Astrocyte of the cerebellum (primary cell): Measurements from ENCODE around the gene KCNIP1.

Experiments
- DNase-seq: peaks from one replicate; pipeline ENCODE4 v3.0.0-alpha.2; 2011; ENCODE audit warnings: low read depth
- H3K4me3 ChIP-seq: 2 replicates; pipeline ENCODE4 v1.5.1; 2011; ENCODE audit warnings: mild to moderate bottlenecking, low read depth, low read length, moderate library complexity
- in situ Hi-C: cut with HindIII; loops from 2 replicates; pipeline ENCODE4 v1.10.0; 2017; ENCODE audit warnings: low sequenced_read_pairs
- TF ChIP-seq, protein P1 (sequence below): IDR thresholded peaks from 2 replicates; pipeline ENCODE4 v1.5.1; 2012; ENCODE audit warnings: low read length, low read depth, moderate library complexity, mild to moderate bottlenecking; ENCODE audit errors: missing control alignments

KCNIP1 gene

GRCh38 chr5:170562166-170562874 lies 58.5 kb downstream of the KCNIP1 start:
- TF ChIP-seq, protein P1, sequence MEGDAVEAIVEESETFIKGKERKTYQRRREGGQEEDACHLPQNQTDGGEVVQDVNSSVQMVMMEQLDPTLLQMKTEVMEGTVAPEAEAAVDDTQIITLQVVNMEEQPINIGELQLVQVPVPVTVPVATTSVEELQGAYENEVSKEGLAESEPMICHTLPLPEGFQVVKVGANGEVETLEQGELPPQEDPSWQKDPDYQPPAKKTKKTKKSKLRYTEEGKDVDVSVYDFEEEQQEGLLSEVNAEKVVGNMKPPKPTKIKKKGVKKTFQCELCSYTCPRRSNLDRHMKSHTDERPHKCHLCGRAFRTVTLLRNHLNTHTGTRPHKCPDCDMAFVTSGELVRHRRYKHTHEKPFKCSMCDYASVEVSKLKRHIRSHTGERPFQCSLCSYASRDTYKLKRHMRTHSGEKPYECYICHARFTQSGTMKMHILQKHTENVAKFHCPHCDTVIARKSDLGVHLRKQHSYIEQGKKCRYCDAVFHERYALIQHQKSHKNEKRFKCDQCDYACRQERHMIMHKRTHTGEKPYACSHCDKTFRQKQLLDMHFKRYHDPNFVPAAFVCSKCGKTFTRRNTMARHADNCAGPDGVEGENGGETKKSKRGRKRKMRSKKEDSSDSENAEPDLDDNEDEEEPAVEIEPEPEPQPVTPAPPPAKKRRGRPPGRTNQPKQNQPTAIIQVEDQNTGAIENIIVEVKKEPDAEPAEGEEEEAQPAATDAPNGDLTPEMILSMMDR: no peak
- no peak for DNase-seq
- no peak overlapping the region for H3K4me3 ChIP-seq
- in situ Hi-C loops: loop anchor here (25.0 kb wide), 1 partner anchor 100 kb away; no protein-coding TSS in a partner anchor

GRCh38 chr5:170562875-170563228 lies 59.0 kb downstream of the KCNIP1 start:
- DNase-seq: no peak
- TF ChIP-seq, protein P1: no peak
- in situ Hi-C loops: loop anchor here (25.0 kb wide), 1 partner anchor 101 kb away; no protein-coding TSS in a partner anchor
- H3K4me3 ChIP-seq: no peak overlapping the region

DNA sequence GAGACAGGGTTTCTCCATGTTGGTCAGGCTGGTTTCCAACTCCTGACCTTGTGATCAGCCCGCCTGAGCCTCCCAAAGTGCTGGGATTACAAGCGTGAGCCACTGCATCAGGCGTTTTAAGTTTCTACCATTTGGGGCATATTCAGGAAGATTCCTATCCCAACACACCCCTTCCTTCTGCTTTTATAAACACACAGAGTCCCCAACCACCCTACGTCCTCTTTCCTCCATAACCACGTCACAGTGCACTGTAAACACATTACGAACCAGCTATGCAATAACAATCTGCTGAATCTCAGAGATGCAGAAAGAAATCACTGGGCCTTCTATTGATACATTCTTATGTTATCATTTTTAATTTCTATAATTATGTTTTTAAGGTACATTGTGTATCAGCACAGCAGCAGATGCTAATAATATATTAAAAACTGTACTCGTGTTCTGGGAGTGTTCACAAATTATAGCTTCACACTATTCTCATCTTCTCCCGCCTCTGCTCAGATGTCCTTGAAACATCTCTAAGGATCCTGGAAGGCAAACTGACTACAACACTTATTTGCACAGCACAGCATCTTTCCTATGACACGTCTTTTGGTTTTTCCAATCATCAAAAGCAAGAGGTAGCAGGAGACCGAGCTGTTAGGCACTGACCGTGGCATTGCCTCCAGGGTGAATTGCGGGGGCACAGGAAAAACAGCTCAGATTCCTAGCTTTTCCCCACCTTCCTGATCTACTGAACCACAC lies 60.2 kb downstream of the KCNIP1 start:
- no peak overlapping the region for H3K4me3 ChIP-seq
- no peak for DNase-seq
- in situ Hi-C loops: loop anchor here (25.0 kb wide), 1 partner anchor 102 kb away; no protein-coding TSS in a partner anchor
- TF ChIP-seq, protein P1: no peak

DNA sequence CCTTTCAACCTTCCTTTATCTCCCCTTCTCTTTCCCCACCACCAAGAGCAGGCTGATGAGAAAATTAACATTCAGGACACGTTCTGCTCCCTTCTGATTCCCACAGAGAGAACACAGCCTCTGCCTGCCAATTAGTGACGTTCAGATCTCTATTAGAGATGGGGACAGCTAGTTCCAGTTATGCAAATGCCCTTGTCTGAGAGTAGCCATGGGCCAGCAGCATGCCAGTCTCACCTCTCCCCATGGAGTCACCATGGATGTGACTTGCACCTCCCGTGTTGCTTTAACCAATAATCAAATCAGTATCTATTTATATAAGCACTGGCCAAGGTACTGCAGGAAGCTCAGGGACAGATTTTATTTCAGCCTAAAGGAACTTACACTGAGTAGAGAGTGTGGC lies 61.3 kb downstream of the KCNIP1 start:
- H3K4me3 ChIP-seq: no peak overlapping the region
- DNase-seq: no peak
- in situ Hi-C loops: loop anchor here (25.0 kb wide), 1 partner anchor 103 kb away; no protein-coding TSS in a partner anchor
- TF ChIP-seq, protein P1: no peak

DNA sequence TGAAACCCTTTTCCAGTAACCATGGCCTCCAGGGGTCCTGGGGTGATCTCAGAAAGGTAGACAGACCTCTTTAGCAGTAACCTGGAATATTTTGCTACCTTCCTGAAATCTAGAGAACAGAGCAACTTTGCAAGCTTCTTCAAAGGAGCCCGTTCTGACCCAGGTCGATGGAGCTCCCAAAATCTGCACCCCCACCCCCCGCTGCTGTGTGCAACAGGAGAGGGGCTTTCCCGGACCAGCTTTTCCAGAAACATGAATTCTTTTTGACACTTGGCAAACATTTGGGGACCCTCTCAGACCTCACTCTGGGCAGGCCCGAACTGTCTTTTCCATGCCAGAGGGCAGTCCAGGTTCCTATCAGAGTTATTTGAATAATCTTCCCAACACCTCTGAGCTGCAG lies 65.3 kb downstream of the KCNIP1 start:
- in situ Hi-C loops: loop anchor here (25.0 kb wide), 1 partner anchor 107 kb away; no protein-coding TSS in a partner anchor
- TF ChIP-seq, protein P1: no peak
- DNase-seq: no peak
- no peak overlapping the region for H3K4me3 ChIP-seq

- DNase-seq: no peak
- TF ChIP-seq, protein P1: no peak
- no peak overlapping the region for H3K4me3 ChIP-seq
- in situ Hi-C loops: loop anchor here (25.0 kb wide), 1 partner anchor 108 kb away; no protein-coding TSS in a partner anchor
These were observed 66.7 kb downstream of the KCNIP1 start for GRCh38 chr5:170570476-170570875.
